ENCODE measurements around the gene PHC2.

- TF ChIP-seq, protein P1, sequence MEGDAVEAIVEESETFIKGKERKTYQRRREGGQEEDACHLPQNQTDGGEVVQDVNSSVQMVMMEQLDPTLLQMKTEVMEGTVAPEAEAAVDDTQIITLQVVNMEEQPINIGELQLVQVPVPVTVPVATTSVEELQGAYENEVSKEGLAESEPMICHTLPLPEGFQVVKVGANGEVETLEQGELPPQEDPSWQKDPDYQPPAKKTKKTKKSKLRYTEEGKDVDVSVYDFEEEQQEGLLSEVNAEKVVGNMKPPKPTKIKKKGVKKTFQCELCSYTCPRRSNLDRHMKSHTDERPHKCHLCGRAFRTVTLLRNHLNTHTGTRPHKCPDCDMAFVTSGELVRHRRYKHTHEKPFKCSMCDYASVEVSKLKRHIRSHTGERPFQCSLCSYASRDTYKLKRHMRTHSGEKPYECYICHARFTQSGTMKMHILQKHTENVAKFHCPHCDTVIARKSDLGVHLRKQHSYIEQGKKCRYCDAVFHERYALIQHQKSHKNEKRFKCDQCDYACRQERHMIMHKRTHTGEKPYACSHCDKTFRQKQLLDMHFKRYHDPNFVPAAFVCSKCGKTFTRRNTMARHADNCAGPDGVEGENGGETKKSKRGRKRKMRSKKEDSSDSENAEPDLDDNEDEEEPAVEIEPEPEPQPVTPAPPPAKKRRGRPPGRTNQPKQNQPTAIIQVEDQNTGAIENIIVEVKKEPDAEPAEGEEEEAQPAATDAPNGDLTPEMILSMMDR (IDR thresholded peaks at IDR 0.05; ENCODE audit: insufficient read depth, low read length, poor library complexity, severe bottlenecking): no peak
- no peak for TF ChIP-seq EZH2phosphoT487 (conservative IDR thresholded peaks at IDR 0.05; ENCODE audit: low read length)
Measured at GRCh38 chr1:33402206-33402605, 28.7 kb downstream of the PHC2 start.
